RPMI8226 (cell line): ENCODE results near the gene ZNF446.
"Not testable (repeated sequence)": the region's sequence is repeated elsewhere in the genome, so short reads cannot be mapped to it uniquely, and the experiment has no call there.

Source experiments
- DNase-seq: peaks from one replicate; pipeline ENCODE4 v3.0.0-alpha.2; 2015

Gene ZNF446

DNA sequence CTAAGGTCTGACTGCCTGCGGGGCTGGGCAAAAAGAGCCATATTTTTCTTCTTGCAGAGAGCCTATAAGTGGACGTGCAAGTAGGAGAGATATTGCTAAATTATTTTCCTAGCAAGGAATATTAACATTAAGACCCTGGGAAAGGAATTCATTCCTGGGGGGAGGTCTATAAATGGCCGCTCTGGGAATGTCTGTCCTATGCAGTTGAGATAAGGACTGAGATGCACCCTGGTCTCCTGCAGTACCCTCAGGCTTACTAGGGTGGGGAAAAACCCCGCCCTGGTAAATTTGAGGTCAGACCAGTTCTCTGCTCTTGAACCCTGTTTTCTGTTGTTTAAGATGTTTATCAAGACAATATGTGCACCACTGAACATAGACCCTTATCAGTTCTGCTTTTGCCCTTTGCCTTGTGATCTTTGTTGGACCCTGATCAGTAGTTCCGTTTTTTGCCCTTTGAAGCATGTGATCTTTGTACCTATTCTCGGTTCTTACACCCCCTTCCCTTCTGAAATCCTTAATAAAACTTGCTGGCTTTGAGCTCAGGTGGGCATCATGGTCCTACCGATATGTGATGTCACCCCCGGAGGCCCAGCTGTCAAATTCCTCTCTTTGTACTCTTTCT is 31.6 kb downstream of the ZNF446 start:
- not testable (repeated sequence) for DNase-seq

DNA sequence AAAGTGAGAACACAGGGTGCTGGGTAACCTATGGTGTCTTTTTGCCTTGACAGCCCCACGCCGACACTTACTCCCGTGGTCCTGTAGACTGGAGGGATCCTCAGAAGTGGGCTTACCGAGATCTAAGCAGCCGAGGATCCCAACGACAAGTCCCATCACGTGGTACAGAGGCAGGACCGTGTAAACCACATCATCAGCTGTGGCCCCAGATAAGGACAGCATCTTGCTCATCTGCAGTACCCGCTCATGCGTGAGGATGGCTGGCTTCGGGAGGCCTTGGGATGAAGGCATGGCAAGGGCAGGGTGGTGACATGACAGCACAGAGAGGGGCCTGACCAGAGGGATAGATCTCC is 33.6 kb downstream of the ZNF446 start:
- no peak for DNase-seq

DNA sequence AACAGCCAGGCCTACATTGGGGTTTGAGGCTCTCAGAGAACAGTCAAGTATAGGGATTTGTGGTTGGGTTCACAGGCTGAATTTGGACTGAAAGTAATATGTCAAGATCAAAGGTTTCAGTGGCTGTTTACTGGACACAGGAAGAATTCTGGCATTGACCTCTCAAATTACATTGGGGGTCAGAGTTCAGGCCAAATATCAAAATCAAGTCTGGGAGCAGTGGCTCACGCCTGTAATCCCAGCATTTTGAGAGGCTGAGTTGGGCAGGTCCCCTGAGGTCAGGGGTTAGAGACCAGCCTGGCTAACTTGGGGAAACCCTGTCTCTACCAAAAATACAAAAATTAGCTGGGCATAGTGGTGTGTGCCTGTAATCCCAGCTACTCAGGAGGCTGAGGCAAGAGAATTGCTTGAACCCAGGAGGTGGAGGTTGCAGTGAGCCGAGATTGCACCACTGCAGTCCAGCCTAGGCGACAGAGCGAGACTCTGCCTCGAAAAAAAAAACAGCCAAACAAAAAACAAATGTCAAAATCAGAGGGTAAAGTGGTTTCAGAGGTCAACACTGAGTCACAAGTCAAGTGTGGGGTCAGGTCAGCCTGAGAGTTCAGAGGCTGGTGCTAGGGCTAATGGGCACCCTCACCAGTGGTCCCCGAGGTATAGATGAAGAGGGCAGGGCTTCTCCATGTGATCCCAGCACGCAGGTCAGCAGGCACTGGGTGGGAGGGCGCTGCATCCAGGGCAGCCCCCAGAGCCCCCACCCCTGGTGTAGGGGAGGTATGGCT is 34.1 kb downstream of the ZNF446 start:
- no peak for DNase-seq

DNA sequence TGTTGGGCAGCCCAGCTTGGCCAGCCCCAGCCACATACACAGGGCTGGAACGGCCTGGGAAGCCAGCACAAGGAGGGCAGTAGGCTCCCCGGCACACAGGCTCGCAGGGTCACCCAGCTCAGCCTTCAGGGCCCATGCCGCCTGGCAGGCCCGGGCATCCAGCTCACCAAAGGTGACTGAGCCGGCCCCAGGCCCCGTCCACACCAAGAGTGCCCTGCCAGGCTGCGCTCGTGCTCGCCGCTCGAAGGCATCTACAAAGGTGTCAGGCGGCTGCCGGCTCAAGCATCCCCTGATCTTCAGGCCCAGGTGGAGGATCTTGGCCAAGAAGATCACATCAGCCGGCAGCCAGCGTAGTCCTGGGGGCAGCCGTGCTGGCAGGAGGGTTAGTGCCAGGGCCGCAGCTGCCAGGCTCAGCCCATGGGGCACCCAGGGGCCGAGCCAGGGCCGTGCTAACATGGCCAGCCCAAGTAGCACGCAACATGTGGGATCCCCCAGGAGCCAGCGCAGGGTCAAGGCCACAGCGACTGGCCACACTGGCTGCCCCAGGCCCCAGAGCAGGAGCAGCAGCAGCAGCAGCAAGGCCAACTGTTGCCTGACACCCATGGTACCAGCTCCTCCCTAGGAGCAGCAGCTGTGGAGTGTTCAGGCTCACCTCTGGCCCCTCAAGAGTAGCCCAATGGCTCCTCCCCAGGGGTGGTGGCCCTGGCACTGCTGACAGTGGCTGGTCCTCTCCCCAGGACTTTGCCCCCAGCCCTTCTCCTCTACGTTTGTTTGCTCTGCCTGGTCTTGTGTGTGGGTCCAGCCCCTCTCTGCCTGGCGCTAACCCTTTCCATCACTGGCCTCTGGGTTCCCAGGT is 35.4 kb downstream of the ZNF446 start, which contains the start of gene SLC27A5:
Gene SLC27A5, minus strand, starts transcription at position 640 of the 856 bp plus-strand sequence. Its CDS starts 37 bp downstream, at position 603.
- DNase-seq, result no peak

DNA sequence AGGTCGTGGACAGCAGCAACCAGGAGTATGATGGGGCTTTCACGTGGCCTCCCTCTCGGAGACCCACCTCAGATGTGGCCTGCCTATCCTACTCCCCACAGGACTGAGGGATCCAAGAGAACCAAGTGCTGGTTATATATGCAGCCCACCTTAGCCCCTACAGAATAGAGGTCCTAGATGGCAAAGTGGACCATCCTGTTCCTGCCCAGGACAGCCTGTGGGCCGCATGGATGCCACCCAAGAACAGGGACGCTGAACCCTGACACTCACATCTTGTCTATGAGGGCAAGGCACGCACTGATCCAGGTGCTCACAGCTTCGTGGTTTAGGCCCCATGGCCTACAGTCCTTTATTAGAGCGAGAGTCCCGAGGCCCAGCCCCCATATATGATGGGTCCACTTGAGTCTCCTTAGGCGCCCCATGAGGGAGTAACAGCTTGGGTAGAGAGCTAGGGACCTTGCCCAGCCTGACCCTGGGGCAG is 37.1 kb downstream of the ZNF446 start:
- no peak for DNase-seq

DNA sequence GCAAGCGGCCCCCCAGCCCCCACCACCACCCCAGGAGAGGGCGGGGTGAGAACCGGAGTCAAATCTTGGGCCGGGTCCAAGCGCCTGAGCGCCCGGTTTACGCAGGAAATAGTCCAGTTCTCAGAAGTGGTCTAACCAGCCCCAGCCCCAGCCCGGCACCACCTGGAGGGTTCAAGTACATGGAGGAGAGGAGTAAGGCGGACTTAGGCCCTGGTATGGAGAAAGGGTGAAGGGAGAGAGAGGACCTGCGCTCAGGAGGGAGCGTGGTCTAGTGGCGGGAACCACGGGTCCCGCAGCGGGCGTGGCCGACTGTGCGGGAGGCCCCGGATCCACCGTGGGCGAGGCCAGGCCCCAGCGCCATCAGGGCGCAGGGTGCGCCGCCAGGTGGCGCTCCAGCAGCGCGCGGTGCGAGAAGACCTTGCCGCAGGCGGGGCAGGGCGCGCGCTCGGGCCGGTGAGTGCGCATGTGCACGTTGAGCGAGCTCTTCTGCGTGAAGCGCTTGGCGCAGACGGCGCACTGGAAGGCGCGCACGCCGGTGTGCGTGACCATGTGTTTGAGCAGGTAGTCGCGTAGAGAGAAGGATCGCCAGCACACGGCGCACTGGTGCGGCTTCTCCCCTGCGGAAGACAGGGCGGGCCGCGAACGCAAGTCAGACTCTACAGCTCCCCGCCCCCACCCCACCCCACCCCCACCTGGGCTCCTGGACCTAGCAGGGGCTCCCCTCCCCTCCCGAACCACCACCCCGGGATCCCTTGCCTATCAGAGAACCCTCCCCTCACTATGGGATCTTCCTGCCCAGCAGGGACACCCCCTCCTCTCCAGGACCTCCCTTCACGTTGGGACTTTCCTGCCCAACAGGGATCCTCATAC is 37.8 kb downstream of the ZNF446 start:
- peak; percentile 87 for DNase-seq

DNA sequence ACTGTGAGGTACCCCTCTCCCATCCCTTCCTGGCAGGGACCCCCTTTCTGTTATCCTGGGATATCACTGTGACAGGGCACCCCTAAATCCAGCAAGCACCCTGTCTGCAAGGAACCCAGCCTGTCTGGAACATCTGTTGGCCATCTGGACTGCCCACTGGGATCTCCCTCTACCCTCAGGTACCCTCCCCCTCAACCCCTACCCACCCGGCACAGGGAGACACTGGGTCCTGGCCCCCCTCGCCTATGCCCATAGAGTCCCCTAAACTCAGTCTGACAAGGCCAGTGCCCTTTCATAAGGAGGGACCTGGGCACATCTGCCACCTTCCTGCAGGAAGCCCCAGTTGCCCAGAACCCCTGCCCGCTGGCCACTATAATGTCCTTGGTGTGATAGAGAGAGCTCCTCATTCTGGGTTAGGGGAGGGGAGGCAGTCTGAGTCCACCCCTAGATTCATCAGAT is 38.4 kb downstream of the ZNF446 start:
- DNase-seq, result no peak

DNA sequence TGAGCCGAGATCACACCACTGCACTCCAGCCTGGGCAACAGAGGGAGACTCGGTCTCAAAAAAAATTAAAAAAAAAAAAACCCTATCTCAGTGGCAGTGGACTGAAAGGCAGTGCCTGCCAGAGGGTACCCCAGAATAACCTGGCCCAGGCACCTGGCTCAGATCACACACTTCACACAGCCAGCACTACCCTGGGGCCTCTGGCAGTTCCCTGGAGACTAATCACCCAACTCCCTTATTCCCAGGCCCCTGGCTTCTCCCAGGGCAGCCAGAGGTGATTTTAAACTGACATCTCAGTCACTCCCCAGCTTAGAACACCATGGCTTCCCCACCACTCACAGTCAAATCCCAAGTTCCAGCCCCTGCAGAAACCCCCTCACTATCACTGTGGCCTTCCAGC is 39.1 kb downstream of the ZNF446 start:
- no peak for DNase-seq

DNA sequence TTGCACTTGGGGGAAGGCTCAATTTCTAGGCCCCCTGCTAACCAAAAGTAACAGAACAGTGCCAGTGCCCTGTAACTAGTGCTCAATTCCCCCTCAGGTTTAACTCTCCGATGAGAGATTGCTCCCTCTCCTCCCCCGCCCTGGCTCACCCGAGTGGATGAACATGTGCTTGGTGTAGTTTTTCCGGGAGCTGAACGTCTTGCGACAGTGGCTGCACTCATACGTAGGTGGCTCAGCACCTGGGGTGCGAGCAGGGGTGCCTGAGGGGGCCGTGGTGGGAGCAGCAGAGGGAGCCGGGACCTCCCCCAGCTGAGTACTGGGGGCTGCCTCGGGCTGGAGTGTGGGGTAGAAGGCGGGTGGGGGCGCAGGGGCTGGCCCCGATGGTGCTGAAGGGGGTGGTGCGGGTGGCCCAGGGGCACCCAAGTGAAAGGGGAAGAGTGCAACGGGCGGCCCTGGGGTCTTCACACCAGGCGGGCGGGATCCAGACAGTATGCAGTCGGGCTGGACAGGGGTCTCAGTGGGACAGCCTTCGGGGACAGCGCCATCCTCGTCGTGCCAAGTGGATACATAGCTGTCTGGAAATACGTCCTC is 40.2 kb downstream of the ZNF446 start:
- no peak for DNase-seq

DNA sequence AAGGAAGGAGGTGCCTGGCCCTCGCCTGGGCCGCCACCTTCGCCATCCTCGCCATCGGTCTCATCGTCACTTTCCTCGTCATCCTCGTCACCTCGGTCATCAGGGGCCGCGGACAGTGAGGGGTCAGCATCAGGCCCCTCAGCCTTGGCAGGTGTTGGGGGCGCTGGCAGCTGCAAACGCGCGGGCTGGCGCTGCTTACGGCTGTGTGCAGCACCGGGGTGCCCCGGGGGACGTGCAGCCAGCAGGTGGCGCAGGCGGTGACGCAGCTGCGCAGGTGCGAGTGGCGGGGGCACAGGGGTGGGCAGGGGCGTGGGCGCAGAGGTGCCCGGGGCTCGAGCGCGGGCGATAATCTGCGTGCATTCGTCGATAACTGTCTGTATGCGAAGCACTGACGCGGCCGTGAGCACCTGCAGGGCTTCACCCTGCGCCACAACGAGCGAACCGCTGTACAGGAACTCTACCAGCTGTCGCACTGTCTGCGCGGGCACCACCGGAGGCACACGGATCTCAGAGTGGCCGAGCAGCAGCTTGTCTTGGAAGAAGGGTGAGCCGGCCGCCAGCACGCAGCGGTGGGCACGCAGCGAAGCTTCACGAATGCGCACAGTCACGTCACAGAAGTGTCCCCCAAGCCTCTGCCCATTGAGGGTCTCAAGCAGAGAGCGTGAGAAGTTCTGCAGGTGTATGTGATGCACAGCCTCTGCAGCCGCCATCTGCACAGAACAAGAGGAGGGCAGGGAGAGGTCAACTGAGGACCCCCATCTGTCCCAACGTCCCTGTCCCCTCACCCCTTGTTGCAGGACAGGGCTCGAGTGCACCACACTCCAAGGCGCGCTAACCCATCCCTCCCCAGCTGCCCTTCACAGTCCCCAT is 41.0 kb downstream of the ZNF446 start:
- DNase-seq, result no peak

DNA sequence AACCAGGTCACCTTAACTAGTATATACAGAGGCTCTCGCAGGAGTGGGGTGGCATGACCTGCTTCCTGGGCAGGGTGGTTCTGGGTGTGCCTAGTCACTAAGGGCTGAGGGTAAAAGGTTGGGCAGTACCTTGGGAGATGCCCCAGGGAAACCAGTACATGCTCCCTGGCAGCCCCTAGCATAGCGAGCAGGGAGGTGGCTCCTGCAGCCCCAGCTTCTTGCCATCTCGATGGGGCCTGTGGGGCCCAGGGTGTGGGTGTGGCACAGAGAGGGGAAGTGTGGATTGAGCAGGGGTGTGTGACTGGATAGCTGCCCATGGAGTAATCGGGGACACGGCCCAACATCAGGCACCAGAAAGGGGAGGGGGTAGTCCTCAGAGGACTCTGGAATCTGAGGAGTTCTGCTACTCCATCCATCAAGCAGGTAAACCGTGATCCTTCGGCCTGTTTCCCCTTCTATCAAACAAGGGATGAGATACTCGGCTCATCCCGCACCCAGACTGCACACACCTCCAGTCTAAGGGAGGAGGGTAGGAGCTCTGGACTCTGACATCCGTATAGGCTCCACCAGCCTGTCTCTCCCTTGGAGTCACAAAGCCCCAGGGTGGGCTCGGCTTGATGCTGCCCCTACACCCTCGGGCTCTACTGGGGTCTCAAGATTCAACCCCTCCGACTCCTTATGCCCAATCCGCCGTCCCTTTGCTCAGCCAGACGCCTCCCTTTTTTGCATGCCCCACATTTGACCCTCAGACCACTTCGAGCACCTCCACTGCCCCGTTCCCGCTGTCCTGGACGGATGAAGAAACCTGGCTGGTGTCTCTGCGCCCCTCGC is 42.3 kb downstream of the ZNF446 start:
- no peak for DNase-seq

DNA sequence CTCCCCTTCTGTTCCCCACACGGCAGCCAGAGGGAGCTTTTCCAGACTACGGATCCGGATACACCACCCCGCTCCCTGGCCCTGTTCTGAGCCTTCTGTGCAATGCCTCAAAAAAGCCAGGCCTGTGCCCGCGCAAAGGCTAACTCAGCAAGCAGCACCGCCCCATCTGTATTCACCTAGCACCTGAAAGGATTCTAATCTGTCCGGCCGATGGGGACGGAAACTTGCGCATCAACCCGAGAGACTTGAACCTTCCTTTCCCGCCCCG is 42.9 kb downstream of the ZNF446 start:
- DNase-seq, result peak; percentile 83

DNA sequence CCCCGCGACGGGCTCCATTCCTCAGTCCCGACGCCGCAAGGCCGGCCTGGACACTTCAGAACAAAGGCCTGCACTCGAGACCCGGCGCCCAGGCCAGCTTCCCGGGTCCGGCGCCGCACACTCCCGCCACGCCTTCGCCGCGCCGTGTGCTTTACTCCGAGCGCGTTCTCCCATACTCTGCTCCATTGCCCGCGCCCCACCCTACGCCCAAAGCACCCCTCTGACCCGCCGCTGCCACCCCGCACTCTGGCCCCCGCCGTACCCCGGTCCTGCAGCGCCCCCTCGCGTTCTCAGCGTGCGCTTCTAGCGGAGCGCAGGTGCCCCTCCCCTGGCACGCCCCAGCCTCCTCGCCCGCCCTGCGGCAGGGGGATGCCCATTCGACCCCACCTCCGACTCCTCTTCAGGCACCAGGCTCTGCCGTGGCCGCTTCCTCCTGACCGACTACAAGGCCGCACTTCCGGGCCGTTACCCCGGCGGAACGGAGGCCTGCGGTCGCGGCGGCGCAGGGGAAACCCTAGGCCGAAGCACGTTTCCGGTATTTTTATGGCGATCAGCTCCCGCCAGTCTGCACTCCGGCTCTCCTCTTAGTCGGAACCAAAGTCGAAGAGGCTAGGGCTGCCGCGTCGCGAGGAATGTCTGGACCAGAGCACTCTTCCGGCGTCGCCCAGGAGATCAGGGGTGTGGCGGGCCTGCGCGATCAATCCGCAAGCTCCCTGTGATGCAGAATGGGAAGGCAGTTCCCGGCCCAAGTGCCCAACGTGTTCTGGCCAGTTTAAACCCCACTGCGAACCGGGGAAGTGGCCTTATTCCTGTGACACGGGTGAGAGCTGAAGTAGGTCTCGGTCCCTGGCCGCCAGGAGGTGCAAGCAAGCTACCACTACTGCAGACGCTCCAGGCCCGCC is 43.5 kb downstream of the ZNF446 start, which contains the start of gene ZBTB45:
Gene ZBTB45, minus strand, starts transcription at position 456 of the 902 bp plus-strand sequence. CDS start 2,137 bp downstream, outside the sequence.
- peak; percentile 97 for DNase-seq

DNA sequence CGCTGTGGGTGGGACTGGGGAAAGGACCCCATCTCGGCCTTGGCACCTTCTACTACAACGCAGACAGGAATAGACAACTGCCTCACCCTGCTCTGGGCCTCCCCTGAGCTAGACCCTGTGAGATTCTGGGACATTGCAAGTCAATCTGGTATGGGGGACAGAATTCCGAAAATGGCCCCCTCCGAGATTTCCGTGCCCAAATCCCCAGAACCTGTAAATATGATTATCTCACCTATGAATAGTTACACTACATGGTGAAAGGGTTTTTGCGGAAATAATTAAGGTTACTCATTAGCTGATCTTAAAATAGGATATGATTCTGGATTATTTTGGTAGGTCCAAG is 44.1 kb downstream of the ZNF446 start:
- DNase-seq, result no peak

DNA sequence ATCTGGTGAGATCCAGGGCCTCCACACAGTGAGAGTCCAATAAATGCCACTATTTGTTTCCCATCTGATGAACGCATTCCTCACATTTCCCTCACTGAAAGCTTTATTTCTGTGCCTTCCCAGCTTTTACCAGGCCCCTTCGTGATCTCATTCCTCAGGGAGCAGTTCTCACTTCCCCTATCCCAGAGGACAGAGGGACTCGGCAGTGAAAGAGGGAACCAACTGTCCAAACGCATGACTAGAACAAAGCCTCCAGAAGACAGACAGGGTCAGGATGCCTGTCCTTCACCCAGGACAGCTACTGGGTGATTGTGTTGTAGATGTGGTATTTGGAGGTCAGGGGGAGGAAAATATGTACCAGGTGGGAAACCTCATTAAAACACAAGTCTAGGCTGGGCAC is 45.5 kb downstream of the ZNF446 start:
- no peak for DNase-seq

DNA sequence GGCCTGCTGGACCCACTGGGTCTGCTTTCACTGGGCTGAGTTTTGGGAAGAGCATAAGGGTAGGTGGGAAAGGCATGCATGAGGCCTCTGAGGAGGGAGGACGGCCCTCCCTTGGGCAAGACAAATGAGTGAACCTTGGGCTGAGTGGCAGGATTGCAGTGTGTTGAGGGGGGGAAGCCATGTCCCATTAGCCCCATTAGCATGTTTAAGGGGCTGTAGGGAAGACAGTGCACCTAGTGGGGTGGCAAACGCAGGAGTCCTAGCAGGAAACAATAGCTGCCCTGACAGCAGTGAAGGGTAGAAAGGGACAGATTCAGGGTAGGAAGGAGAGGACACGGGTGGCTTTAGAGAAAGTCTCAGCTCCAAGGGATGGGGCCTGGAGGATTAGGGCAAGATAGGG is 46.6 kb downstream of the ZNF446 start:
- DNase-seq, result no peak

DNA sequence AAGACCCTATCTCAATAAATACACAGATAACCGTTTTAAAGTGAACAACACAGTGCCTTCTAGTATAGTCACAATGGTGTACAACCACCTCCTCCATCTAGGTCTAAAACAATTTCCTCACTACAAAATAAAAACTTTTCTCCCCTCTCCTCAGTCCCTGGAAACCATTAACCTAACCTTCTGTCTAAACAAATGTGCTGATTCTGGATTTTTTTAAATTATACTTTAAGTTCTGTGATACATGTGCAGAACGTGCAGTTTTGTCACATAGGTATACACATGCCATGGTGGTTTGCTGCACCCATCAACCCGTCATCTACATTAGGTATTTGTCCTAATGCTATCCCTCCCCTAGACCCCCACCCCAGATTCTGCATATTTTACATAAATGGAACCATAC is 53.3 kb downstream of the ZNF446 start:
- no peak for DNase-seq
